Neural cell (in vitro differentiated cells): ENCODE results near the gene NPIPA1. TPM values are rescaled to one million over a fixed set of nuclear protein-coding genes. Genes with fewer than 3 reads are reported as not detected.

ENCODE experiments used
- polyA plus RNA-seq: library from polyadenylated mRNA; depleted of rRNA; stranded (reverse); fragments of >200 nt; gene quantifications from 2 replicates; pipeline ENCODE4 v1.2.3, GENCODE V29; 2014
- small RNA-seq, 3 experiments: library from RNA; depleted of rRNA; stranded (forward); fragments of <200 nt; gene quantifications; one replicate each; pipeline ENCODE3, GENCODE V24; 2012

The NPIPA1 gene
- polyA plus RNA-seq, 1 donor from 2014 or later = 124 TPM

Small RNA genes within 50 kb of the gene (small RNA-seq; reads per million reads assigned to genes)
- 0 reads per million in 3 experiments for gene AC138932.4
- gene MIR3180-1 = 0 reads per million in 3 experiments
- gene MIR3670-1 = 0 reads per million in 3 experiments
- 0 reads per million in 3 experiments for gene MIR6511A1
- 0 reads per million in 3 experiments for gene MIR6770-1
- 0 to 1.2 (median 0) reads per million in 3 experiments for gene RF00019

Other genes with a start within 250 kb of the NPIPA1 start
- not detected in 2 replicates for gene PLA2G10, start 243.1 kb upstream of the NPIPA1 start, polyA plus RNA-seq
- gene NPIPA3, start 234.0 kb upstream of the NPIPA1 start, polyA plus RNA-seq = 3.3 and 3.4 TPM in 2 replicates
- gene NPIPA2, start 194.9 kb upstream of the NPIPA1 start, polyA plus RNA-seq = 2.4 and 2.8 TPM in 2 replicates
- 34.5 and 45.6 TPM in 2 replicates for gene NOMO1, start 103.7 kb upstream of the NPIPA1 start, polyA plus RNA-seq
- gene PDXDC1, start 37.6 kb downstream of the NPIPA1 start, polyA plus RNA-seq = 69.9 and 78.2 TPM in 2 replicates
- 31.1 and 41.4 TPM in 2 replicates for gene NTAN1, start 118.6 kb downstream of the NPIPA1 start, polyA plus RNA-seq
- gene RRN3, start 156.8 kb downstream of the NPIPA1 start, polyA plus RNA-seq = 91.9 and 95.4 TPM in 2 replicates